ENCODE data around the gene ABI3BP.

ABI3BP gene

GRCh38 chr3:100813828-100814227, 179.4 kb downstream of the ABI3BP start:
- DNase-seq = no peak

DNA sequence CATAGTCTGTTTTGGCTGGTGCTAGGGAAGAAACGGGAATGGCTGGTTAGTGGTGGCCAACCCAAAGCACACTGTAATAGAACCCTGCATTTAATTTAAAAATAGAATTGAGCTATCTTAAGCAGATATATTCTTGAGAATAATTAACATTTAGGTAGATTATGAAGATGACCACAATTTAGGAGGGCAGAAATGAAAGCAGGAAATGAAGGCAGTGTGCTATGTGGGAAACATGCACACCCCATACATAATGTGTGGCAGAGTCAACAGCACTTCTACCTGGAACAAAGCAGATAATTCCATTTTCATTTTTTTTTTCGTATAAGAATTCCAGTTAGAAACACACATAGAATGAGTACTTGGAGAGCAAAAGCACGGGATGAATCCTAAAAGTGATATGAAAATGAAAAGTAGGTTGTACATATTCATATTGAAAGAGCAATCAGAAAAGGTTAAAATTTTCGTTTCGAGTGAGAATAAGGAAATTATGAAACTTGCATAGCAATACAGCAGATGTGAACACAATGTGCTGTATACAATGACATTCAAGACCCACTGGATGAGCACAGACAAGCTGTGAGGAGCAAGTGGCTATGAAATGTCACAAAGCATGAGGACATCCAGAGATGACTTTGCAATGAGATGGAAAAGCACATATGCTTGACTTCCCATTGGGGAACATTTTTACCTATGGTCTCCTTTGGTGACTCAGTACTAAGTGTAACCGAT, 181.3 kb downstream of the ABI3BP start:
- no peak for DNase-seq

DNA sequence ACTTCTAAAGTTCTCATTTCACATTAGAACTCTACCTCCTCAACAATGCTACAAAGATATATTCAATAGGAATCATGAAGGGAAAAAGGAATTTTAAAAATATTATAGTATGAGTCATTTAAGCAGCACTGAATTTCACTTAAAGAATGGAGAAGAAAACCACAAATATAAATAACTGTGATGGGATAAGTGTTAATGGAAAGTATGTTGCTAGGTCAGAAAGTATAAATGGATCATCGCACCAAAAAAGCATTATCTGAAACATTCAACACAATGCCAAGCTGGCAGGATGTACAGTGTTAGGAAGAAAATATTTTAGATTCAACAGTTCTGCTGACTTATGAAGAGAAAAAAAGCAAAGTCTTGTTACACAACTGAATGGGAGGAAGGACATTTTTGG, 182.6 kb downstream of the ABI3BP start:
- no peak for DNase-seq

DNA sequence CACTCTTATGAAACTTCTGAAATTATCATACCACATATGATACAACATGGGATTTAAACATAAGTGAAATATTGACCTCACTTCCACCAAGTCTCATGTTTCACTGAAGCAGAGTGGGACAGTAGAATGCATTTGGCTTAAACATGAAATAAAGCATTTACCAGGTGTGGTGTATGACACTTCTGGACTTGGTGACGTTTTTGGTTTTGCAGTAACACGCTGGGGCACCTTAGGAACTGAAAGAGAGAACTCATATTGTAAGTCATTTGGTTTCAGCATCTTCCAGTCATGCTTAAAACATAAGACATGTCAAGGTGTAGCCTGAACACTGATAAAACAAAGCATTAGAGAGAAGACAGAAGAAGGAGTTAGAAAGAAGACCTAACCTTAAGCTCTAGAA, 188.6 kb downstream of the ABI3BP start:
- no peak for DNase-seq

- DNase-seq = no peak
These were observed 189.5 kb downstream of the ABI3BP start for GRCh38 chr3:100803711-100804110.

DNA sequence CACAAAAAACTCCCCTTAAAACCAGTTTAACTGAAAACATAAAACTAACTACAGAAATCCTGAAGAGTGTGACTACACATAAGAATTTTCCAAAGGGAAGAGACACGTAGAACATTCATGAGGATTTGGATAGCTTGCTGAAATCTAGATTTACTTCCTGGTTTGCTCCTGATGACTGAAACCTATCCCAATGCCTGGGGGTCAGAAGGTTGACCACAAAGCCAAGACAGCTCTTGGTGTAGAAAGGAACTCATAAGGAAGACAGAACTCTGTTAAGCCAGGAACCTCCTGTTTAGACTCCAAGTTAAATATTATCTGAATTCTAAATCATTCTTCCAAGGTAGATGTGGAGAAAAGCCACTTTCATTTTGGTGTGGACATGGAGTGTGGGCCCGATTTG, 191.1 kb downstream of the ABI3BP start:
- no peak for DNase-seq

- no peak for DNase-seq
These were observed 195.2 kb downstream of the ABI3BP start for GRCh38 chr3:100798012-100798411.

DNA sequence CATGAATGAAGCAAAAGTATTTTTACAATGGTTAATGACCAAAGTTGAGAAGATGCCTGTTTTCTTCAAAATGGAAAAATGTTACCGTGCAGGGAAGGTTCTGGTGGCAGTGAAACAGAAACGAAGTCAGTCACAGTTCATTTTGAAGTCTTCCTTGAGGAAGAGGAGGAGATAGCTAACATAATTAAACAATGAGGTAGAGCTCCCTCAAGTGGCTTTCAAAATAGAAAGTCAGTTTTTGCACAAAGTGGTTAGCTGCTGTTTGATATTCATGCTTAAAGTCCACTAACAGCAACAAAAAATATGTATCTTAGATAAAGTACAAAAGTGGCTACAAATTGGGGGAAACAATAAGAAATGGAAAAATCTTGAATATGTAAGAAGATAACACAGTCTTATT, 196.7 kb downstream of the ABI3BP start:
- DNase-seq = no peak

DNA sequence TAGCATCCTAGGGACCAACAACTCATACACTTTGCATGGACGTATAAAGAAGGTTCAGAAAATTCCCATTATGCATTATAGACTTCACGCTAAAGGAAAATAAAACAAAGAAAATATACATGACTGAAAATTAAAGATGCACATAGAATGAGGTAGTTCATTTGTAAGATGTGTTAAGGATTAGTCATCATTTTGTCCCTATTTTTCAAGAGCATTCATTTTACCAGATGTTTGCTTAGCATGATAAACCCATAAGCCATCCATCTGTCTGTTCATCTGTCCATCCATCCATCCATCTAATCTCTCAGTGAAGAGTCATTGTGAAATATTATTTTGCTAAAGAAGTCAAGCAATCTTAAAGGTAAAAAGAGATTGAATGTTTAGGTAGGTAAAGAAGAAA, 203.6 kb downstream of the ABI3BP start:
- no peak for DNase-seq

- DNase-seq = no peak
These were observed 209.6 kb downstream of the ABI3BP start for GRCh38 chr3:100783619-100784018.

- no peak for DNase-seq
These were observed 210.3 kb downstream of the ABI3BP start for GRCh38 chr3:100782906-100783305.

GRCh38 chr3:100782348-100782747, 210.9 kb downstream of the ABI3BP start:
- no peak for DNase-seq

GRCh38 chr3:100781301-100781700, 211.9 kb downstream of the ABI3BP start:
- DNase-seq = no peak

GRCh38 chr3:100780071-100780622, 213.1 kb downstream of the ABI3BP start:
- no peak for DNase-seq

- DNase-seq = no peak
These were observed 213.7 kb downstream of the ABI3BP start for GRCh38 chr3:100779480-100779879.

GRCh38 chr3:100777271-100777670, 215.9 kb downstream of the ABI3BP start:
- DNase-seq = no peak

DNA sequence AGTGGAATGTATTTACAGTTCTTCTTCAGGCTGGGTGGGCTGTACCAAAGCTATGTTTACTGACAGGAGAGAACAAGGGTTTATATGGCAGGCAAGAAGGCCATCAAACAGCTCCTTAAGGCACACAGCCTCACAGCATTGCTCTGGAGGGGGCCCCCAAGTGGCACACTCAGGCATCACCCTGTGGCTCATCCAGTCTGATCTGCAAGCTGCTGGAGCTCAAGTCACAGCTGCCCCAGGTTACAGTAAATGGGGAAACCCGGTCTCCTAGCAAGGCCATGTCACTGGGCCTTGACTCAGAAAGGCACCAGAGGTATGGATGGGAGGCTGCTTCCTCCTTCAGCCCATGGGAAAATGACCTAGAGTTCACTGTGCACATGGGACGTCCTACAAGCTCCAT, 216.5 kb downstream of the ABI3BP start:
- peak in 1 of 2 donors; percentile 8 for DNase-seq

DNA sequence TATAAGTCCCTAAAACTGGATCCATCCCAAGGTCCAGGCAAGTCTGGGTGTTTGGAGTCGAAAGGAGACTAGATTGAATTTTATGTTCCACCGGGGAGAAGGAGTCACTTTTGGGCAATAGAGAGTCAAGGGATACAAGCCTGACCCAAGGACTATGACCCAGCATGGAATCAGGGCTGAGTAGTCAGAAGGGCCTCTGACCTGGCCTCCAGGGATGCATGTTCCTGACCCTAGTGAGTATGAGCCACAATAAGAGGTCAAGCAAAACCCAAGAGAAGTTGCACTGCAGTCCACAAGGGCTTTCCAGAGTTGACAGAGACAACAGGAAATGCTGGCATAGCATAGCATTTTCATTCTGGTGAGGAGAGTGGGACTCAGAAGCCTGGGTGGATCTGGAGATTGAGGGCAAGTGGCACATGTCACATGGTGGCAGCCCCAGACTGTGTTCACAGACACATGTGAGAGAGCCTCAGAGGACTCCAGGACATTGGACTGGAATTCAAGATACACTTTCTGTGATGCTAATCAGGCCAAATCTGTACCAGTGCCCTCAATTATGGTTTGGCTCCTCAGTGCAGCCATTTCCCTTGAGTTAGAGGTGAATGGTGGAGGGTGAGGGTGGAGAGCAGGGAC, 217.0 kb downstream of the ABI3BP start:
- DNase-seq = no peak

GRCh38 chr3:100775669-100776068, 217.6 kb downstream of the ABI3BP start:
- no peak for DNase-seq

GRCh38 chr3:100775226-100775625, 218.0 kb downstream of the ABI3BP start:
- DNase-seq = no peak

GRCh38 chr3:100769693-100770092, 223.5 kb downstream of the ABI3BP start:
- no peak for DNase-seq

DNA sequence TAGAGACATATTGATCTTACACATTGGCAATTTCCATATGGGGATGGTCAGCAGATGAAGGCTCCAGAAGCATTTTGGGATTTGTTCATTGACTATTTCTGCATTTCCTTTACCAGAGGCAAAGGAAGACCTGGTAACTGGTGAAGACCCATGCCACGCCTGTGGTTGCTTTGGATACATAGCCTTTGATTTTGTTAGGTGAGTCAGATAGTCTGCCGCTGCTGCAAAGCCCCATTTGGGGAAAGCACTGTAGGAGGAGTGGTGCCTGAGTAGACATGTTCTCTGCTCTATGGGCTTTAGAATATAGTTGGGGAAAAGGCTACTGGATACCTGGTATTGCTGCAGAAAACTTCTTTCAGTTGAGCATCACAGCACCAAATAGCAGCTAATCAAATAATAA, 227.2 kb downstream of the ABI3BP start:
- peak in 1 of 2 donors; percentile 6 for DNase-seq

GRCh38 chr3:100765437-100765975, 227.7 kb downstream of the ABI3BP start:
- no peak for DNase-seq

DNA sequence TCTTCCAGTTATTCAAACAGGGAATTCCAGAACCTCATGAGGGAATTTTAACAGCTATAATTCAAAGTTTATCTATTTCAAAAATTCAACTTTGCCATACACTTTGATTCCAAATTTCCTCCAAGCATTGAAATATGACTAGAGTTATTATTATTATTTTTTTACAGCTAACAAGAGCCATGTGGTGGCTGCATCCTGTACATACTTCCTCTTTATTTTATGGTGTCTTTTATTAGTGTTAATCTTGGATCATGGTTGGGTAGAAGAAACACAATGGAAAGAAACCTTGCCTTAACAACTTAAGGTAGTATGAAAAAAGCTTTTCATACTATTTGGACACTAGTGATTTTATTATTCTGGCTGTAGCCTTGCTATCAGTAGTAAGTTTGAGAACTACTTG, 231.3 kb downstream of the ABI3BP start:
- no peak for DNase-seq
